UCSD-AML1 (cell line): ENCODE measurements around the gene ENOX2.
"Not testable (repeated sequence)": the region's sequence is repeated elsewhere in the genome, so short reads cannot be mapped to it uniquely, and the experiment has no call there.

ENCODE experiments used
- DNase-seq: peaks from one replicate; lab custom pipeline; 2025; ENCODE audit not compliant: unreplicated experiment; lab: John Stamatoyannopoulos, UW

The ENOX2 gene, protein sequence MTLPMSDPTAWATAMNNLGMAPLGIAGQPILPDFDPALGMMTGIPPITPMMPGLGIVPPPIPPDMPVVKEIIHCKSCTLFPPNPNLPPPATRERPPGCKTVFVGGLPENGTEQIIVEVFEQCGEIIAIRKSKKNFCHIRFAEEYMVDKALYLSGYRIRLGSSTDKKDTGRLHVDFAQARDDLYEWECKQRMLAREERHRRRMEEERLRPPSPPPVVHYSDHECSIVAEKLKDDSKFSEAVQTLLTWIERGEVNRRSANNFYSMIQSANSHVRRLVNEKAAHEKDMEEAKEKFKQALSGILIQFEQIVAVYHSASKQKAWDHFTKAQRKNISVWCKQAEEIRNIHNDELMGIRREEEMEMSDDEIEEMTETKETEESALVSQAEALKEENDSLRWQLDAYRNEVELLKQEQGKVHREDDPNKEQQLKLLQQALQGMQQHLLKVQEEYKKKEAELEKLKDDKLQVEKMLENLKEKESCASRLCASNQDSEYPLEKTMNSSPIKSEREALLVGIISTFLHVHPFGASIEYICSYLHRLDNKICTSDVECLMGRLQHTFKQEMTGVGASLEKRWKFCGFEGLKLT

DNA sequence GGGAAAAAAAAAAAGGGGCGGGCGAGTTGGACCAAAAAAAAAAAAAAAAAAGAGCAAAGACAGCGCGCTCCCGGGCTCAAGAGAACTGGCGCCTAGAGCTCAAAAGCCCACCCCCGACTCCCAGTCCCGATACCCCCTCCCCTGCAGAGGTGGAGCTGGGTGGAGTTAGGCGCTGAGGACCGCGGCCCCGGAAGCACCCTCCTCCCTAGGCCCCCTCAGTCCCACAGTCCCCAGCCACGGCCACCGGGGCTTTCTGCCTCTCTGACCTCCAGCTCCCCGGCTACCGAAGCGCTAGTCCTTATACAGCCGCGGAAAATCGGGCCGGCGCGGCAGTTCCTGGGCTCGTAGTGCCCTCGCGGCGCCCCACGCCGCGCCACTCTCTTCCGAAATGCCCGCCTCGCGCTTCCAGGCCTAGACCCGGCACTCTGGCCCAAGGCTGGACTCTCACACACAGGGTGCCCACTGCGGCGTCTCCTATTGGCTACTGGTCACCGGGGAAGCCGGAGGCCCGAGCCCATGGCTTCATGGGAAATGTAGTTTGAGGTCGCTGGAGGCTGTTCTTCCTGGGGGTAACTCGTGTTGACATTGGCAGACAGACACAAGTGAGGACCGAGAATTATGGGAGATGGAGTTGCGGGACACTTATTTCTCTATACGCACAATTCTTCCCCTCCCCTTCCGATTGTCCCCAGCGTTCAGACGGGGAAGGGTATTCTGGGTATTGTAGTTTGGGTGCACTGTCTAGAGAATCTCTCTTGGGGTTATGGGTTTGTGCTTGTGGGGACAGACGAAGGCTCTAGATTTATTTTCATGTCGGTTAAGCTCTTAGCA, at the start of gene ENOX2:
Gene ENOX2, minus strand, starts transcription at position 427 of the 831 bp plus-strand sequence. CDS start 199,993 bp downstream, outside the sequence.
- peak; percentile 87 for DNase-seq

DNA sequence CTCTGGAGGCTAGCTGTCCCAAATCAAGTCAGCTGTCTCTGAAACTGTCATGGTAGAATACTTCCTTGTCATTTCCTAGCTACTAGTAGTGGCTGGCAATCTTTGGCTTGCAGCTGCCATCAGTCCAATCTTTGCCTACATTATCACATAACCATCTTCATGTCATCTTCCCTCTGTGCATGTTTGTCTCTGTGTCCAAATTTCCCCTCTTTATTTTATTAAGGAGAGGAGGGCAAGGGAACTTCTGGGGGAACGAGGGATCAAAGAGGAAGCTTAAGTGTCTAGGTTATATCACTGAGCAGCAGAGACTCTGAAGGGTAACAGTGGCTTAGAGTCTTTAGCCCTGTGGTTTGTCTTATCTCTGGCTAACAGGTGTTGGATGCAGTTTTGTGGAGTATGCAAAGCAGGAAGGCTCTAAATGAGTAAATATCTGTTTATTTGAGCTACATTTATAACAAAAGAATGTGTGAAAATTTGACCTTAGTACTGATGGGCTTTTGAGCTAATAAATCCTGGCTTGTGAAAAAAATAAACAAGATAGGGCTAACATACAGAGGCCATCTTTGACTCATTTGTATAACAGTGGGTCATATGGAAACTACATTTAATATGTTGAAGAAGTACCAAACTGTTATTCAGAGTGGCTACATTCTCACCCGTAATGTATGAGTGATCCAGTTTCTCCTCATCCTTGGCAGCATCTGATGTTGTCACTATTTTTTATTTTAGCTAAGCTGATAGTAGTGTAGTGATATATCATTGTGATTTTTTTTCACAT, 49.4 kb upstream of the ENOX2 start:
- no peak for DNase-seq

DNA sequence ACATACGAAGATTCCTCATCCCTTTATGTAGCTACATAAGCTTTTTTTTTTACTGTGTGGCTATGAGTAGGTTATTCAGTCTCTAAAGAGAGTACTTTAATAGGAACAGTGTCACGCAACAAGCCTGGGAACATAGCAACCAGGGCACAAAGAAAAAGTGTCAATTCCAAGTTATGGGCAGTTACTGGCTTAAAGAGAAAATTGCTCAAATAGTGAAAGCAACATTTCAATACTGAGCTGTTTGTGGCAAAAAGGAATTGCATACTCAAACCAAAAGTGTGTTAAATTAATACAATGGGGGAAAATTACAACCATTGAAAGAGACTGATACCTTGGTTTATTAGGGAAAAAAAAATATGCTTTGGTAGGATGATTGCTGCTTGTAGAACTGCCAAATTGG, 41.2 kb upstream of the ENOX2 start:
- no peak for DNase-seq

DNA sequence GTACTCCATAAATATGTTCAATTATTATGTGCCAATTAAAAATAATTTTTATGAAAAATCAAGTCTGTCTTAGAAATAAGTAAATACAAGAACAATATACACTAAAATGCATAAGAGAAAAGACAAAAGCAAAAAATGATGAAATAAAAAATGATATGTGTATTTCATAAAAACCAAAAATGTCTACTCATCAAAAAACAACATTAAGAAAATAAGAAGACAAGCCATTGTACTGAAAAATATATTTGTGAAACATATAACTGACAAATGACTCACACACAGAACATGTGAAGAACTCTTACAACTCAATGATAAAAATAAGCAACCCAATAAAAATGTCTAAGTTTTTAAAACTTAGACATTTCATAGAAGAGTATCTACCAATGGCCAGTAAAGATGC, 34.1 kb upstream of the ENOX2 start:
- DNase-seq, result no peak

DNA sequence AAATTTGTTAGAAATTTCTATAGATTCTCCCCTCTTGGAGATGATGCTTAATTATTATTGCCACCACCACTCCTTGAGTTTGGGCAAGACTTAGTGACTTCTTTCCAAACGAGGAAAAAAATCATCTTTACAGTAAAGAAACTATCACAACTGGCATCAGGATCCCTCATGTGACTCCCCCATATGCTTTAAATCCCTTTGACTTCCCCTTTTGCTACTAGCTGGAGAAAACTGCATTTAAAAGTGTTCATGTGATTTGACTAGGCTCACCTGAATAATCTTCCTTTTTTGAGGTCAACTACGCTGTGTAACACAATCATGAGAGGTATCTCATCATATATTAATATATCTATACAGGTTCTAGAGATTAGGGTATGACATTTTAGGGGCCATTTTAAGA, 30.3 kb upstream of the ENOX2 start:
- no peak for DNase-seq

DNA sequence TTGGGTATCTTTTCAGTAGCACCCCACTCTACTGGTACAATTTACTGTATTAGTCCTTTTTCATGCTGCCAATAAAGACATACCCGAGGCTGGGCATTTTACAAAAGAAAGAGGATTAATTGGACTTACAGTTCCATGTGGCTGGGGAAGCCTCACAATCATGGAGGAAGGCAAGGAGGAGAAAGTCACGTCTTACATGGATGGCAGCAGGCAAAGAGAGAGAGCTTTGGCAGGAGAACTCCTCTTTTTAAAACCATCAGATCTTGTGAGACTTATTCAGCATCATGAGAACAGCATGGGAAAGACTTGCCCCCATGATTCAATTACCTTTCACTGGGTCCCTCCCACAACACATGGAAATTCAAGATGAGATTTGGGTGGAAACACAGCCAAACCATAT, 17.4 kb upstream of the ENOX2 start:
- not testable (repeated sequence) for DNase-seq

DNA sequence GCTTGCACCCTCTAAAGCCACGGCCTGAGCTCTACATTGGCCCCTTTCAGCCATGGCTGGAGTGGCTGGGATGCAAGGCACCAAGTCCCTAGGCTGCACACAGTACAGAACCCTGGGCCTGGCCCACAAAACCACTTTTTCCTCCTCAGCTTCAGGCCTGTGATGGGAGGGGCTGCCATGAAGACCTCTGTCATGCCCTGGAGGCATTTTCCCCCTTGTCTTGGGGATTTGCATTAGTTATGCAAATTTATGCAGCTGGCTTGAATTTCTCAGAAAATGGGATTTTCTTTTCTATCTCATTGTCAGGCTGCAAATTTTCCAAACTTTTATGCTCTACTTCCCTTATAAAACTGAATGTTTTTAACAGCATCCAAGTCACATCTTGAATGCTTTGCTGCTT, 16.7 kb upstream of the ENOX2 start:
- not testable (repeated sequence) for DNase-seq

DNA sequence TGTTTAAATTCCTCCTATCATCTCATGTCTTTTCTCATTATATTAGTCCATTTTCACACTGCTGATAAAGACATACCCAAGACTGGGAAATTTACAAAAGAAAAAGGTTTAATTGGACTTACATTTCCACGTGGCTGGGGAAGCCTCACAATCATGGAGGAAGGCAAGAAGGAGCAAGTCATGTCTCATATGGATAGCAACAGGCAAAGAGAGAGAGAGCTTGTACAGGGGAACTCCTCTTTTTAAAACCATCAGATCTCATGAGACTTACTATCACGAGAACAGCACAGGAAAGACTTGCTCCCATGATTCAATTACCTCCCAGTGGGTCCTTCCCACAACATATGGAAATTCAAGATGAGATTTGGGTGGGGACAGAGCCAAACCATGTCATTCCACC, 15.5 kb upstream of the ENOX2 start:
- not testable (repeated sequence) for DNase-seq

DNA sequence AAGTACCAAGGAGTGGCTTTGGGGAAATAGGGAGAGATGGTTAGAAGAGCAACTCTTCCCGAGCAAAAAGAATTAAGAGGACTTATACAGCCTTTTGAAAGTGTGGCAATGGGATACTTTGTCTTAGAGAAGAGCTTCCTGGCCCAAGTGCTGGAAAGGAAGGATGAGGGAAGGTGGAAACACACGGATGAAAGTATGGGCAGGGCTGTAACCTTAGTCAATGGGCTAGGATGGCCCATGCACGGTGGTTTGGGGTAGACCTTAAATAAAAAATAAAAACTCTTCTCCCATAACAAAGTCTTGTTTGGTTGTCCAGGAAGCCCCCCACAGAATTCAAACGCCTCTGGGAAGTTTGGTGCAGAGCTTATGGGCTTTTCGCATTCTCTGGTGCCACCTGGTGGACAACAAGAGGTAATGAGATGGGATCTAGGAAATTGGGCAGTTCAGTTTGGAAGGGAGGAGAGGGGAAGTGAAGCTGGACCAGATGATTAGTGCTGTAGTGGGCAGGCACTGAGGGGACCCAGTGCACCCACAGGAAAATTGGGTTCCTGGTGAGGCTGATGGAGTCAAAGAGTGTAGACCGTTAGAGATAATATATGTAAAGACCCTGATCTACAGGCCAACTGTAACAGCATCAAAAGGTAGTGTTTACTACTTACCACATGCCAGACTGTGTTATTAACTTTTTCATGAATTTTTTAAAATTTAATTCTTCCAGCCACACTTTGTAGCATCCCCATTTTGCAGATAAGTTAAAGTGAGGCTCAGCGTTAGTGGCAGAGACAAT, 13.8 kb upstream of the ENOX2 start:
- DNase-seq, result peak; percentile 14

DNA sequence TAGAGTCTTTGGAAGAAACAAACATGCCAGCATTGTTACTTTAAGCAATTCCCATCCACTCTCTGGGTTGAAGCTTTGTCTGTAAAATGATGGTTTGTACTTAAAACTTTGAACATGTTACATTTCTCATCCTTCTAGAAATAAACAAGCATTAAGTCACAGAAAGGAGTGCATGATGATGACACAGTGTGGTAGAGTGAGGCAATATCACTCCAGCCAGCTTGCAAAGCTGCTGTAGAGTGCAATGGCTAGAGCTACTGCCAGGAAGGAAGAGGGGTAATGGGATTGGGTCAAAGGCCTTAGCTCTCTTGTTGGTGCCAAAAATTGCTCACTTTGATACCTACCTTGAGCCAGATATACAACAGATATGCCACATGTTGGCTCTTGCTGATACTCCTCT, 12.3 kb upstream of the ENOX2 start:
- DNase-seq, result no peak

DNA sequence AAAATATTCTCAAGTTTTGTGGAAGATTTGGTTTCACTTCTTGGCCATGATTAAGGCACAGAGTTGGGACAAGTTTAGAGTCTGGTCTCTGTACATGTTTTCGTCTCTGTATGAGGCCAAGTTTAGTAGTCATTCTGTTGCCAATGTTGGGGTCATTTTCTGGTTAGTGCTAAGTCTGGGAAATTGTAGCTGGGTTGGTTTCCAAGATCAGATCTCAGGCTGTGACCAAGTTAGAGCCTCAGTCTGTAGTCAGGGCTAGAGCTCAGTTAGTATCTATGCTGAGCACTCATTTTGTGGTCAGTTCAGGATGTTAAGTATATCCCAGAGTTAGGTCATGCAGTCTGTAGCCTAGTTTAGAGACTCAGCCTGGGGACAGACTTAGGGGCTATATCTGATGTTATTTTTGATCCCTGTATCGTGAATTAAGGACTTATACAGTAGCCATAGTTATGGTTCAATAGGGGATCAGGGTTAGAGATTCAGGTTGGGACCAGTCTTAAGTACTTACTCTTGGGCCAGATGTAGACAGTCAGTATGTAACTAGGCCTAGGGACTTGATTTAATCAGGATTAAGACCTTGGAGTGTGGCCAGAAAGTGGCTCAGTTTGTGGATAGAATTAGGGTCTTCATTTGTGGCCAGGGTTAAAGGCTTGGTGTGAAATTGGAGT, 6.6 kb upstream of the ENOX2 start:
- no peak for DNase-seq

DNA sequence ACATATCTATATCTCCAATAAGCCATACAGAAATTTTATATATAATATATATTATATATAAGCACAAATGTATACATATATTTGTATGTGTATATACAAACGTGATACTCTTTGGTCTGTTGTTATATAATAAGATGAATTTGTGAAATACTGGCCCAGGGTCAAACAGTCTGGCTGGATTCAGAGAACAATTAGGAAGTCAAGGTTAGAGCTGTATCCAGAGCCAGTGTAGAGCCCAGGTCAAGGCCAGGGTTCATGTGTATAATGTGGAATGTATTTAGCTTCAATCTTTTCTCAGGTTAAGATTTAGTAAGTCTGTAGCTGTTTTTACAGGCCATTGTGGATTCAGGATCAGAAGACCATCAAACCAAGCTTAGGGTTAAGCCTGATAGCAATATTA, 3.8 kb upstream of the ENOX2 start:
- no peak for DNase-seq

DNA sequence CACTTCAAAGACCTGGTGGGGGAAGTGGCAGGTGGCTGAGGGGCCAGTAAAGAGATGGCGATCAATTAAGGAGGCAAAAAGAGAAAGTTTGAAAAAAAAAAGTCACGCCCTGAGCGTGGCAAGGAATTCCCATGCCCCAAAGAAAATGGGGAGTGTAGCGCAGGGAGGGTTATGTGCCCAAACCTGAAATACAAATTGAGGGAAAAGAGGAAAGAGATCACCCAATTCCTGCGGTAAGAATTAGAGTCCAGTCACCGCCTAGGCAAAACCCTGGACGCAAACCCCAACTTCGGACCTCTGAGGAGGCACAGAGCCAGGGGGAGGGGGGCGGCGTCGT, 595 bp downstream of the ENOX2 start:
- DNase-seq, result no peak

DNA sequence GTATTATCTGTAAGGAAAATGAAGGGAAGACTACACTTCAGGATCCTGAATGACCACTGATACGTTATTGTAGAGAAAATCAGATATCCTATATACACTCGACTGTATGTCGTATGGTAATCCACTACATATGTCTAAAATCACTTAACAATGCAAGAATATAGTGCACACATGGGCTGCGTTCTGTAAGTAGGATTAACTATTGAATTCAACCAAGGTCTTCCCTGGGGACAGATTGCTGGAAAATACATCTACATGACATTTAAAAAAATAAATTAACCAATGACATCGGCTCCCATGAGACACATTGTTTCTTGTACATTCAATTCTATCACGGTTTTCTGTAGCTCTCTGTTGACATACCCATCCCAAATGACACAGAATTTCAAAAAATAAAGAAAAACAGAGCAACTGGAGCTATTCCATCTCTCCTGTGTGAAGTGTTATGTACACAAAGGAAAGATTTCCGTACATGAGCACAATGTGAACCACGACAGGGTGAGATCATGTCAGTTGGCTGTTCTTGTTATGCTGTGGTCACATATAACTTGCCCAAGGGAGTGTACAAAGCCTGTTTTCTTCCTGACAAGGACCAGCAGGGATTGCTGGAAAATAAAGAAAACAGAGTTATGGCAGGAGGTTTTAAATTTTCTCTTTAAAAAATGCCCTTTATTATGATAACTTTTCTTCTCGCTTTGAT, 6.1 kb downstream of the ENOX2 start:
- no peak for DNase-seq

DNA sequence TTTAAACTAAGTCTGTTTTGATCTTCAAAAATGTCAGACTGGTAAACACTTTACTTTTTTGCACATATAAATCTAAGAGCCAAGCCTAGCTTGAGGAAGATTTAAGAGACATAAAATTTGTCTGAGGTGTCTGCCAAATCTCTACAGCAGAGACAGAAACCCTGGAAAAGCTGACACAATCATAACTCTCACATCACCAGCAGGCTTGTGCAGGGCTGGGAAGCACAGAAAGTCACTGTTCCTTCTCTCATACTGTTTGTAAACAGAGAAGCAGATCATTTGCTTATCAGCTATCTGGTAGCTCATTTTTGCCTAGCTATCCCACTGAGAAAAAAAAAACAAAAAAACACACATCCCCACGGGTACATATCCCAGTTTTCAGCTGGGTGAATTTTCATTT, 7.0 kb downstream of the ENOX2 start:
- no peak for DNase-seq

DNA sequence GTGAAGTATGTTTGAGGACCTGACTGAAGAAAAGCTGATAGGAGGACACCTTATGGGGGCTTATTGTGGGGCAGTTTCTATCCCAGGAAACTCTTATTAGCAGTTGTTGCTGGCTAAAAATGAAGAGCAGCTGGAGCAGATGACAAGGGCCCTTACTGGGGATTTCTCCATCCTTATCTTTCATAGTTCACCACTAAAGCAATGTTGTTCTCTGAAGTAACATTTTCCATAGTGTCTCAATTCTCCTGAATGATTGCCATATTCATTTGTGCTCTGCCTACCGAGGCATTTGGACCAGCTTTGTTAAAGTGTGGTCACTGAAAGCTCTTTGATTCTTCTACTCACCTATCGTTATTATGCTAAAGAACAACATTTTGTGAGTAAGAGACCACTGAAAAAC, 7.7 kb downstream of the ENOX2 start:
- no peak for DNase-seq

DNA sequence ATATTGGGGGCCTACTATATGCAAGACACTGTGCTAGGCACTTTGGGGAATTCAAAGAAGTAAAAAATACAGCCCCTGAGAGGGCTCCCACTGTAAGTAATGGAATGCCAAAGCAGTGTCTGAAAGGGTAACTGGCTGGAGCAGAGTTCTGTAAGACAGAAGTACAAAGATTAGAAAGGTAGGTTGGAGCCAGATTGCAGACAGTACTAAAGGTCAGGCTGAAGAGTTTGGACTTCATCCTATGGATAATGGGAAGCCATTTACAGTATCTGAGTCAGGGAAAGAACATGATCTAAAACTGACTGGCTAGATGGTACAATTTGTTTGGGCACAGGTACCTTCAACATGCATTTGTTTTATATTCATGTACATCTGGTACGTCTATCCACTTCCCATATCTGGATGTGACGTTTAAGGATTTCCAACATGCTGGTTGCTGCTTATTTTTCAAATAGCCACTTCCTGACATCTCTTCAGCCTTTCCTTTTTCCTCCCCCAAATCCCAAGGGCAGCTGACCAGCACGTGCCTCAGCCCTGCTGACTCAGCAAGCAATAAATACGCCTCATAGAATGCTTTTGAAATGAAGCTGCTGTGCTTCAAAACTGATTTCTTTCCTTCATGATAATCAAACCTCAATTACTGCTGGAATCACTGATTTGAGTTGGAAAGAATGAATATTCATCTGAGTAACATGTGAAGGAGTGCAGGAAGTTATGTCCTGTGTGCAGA, 9.5 kb downstream of the ENOX2 start:
- no peak for DNase-seq

DNA sequence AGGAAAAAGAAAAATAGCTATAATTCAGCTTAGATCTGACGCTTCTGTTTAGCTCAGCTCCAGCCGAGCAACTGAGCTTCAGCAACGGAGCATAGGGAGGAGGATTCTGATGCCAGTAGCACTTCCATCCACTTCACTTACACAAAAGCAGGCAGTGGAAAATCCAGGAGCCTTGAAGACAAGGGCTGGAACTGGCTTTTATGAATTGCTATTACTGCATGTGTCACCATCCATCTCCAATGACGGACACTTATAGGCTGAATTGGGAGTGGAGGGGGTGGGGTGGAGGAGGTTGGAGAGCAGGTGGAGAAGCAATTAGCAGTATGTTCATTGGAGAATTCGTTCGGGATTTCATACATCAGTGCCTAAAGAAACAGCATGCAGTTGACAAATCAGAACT, 15.6 kb downstream of the ENOX2 start:
- no peak for DNase-seq

DNA sequence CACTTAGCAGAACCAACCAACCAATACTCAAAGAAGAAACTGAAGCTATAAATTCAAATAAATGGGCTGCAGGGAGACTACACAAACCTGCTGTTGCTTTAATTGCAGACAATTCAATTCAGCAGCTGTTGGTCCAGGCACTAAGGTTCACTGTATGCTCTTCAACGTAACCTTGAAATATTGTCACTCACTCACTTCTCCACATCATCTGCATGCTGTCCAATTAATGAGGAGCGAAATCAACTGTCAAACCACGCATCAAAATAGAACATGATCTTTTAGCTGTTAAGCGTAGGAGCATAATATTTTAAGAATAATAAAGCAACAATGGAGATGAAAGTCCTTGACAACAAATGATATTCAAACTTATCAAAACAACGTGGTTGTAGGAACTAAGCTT, 17.0 kb downstream of the ENOX2 start:
- no peak for DNase-seq
